Activated CD4-positive, alpha-beta T cell treated with anti-CD3 and anti-CD28 coated beads, Interleukin-10, Interleukin-2, amounts not matched to agents 100 ng/mL and 50 ng/mL, durations not matched to agents 16 hours and 8 hours (primary cell): Measurements from ENCODE around the gene COL5A1.
"Not testable (repeated sequence)": the region's sequence is repeated elsewhere in the genome, so short reads cannot be mapped to it uniquely, and the experiment has no call there.

ENCODE experiments used
- DNase-seq: peaks from one replicate; pipeline ENCODE4 v3.0.0-alpha.2; 2020

COL5A1 gene

GRCh38 chr9:134641990-134642384 is 384 bp downstream of the COL5A1 start:
- DNase-seq, result no peak

DNA sequence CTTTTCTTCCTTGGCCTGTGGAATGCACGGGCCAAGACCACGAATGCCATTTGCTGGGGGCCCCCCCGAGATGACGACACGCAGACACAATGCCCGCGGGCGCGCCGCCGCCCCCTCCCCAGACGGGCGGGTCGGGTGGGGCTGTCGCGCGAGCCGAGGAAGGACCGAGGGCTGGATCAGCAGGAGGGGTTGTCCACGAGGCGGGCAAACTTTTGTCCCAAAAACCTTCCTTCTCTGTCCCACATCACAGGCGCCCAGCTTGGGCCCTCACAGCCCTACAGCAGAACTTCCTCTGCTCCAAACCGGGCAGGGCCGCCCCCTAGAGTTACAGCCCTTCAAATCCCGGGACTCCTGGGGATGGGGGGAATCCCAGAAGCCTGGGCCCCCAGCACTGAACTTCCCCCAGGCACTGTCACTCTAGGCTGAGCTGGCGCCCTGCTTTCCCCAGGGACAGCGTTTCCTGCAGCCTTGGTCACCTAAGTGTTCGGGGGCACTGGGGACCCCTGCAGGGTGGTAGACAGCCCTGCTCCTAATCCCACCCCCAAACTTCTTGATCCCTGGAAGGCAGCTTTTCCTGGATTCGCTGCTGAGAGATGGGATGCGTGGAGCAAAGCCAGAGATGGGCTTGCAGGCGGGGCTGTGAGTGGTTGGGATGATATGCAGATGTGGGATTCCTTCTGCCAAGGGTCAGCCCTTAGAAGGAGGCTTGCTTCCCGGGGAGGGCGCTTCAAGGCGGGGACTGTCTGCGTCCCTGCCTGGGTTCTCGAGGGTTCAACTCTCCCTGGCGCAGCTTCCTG is 980 bp downstream of the COL5A1 start:
- no peak for DNase-seq

GRCh38 chr9:134643222-134643671 is 1.6 kb downstream of the COL5A1 start:
- DNase-seq, result no peak

- DNase-seq, result not testable (repeated sequence)
These were observed 2.8 kb downstream of the COL5A1 start for GRCh38 chr9:134644401-134644724.

GRCh38 chr9:134644725-134645606 is 3.4 kb downstream of the COL5A1 start:
- DNase-seq, result no peak

GRCh38 chr9:134645607-134646365 is 4.2 kb downstream of the COL5A1 start:
- no peak for DNase-seq

- no peak for DNase-seq
These were observed 5.9 kb downstream of the COL5A1 start for GRCh38 chr9:134647359-134648080.

DNA sequence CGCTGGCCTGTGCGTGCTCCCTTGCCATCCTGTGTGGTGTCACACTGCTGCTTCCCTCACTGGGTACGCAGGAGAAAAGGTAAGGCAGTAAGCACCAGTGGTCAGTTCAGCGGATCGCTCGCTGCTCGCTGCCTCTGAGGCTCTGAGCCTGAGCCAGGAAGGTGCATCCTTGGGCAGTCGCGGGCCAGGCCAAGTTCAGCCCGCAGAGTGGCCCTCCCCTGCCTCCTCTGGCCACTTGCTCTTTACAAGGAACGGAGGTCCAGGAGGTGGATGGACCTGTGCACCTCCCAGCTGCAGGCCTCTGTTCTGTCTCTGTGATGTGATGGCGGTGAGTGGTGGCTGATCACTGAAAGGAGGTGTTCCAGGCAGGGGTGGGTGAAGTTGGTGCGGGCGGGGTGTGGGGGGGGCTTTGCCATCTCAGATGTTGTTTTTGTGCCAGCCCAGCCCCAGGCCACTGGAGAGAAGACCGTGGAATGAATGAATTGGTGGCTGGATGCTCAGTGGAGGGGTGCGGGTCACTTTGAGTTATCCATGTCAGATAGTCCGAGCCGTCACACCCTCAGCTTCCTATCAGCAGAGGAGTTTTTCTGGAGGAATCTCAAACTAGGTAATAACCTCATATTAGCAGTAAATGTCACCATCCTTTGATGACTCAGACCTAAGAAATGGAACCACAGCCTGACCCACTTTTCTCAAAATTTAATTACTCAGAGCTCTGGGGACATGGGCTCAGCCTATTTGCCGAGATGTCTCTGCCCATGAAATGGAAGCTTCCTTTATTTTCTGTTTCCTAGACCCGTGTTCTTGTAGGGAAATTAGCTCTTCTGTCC is 7.3 kb downstream of the COL5A1 start:
- peak; percentile 21 for DNase-seq

DNA sequence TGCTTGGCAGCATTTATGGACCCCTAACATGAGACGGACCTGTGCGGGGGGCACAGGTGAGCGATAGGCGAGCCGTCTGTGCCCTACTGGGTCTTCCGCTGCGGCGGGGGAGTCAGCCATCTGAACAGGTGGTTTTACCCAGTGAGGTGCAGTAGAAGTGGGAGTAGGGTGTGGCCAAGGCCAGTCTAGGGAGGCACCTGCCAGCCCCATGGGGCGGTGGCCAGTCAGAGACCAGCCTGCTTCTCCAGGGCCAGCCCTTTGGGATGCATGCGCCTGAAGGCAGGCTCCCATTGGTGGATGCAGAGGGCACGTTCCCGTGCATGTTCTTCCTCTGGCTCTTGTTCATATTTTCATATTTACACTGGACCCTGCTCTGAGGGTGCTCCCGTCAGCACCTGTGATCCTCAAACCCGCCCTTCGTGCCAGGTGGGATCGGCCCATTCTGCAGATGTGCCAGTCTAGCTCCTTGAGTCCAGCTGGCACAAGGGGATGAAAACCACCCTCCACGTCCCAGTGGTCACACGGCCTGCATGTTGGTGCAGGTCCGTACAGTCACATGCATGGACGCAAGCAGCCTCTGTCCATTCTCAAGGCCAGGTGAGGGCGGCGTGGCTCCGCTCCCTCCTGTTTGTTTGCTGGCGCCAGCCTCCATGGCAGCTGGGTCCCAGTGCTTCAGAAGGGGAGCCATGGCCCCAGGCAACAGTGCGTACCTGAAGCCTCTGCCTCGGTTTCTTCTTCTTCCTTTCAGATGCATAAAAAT is 9.0 kb downstream of the COL5A1 start:
- DNase-seq, result no peak

DNA sequence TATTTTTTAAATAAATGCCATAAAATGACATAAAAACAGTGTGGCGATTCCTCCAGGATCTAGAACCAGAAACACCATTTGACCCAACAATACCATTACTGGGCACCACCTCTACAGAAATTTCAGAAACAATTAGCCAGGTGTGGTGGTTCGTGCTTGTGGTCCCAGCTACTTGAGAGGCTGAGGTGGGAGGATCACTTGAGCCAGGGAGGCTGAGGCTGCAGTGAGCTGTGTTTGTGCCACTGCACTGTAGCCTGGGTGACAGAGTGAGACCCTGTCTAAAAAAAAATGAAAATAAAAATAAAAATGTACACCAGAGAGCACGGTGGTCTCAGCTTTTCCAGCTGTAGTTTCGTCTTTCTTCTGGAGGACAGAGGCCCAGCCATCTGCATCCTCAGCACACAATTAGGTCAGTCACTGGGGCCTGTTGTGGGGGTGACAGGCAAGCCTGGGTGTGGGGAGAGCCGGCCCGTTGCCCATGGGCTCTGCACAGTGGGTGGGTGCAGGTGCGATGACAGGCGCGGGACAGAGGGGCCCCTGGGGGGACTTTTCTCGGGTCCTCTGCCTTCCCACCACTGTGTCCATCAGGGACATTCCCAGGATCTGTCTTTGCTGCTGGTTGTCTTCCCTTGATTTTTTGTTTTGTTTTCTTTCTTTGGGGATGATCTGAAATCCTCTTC is 9.8 kb downstream of the COL5A1 start:
- no peak for DNase-seq

DNA sequence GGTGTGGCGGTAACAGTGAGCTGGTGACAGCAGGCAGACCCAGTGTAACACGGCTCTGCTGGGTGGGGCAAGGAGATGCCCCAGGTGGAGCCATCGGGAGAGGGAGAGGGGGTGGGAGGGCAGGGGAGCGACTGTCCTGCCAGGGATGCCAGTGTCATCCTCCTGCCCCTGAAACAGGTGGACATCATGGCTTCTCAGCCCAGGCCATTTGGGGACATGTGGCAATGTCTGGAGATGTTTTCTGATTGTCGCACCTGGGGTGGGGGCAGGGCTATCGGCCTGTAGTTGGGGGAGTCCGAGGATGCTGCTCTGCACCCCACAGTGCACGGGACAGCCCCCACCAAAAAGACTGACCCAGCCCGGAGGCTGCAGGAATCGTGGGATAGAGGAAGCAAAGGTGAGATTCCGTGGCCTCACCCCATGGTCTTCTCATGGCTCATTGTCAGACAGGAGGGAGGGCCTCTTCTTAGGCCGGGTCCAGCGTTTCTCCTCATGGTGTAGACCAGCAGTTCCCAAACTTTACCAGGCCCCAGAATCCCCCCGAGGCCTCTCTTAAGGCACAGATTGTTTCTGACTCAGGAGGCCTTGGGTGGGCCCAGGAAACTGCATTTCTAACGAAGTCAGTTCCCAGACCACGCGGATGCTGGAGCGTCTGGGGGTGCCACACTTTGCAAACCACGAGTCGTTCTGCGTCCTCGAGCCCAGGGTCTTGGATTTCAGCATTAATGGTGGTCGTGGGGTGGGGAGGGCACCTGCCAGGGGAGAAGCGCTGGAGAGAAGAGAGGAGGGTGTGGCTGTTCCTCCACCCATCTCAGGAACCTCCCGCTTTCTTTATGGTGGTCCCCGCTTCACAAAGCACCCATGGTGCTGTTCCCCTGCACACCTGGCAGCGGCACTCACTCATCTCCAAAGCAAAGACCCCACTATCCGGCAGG is 11.0 kb downstream of the COL5A1 start:
- DNase-seq, result no peak

GRCh38 chr9:134653259-134654009 is 11.8 kb downstream of the COL5A1 start:
- DNase-seq, result no peak

DNA sequence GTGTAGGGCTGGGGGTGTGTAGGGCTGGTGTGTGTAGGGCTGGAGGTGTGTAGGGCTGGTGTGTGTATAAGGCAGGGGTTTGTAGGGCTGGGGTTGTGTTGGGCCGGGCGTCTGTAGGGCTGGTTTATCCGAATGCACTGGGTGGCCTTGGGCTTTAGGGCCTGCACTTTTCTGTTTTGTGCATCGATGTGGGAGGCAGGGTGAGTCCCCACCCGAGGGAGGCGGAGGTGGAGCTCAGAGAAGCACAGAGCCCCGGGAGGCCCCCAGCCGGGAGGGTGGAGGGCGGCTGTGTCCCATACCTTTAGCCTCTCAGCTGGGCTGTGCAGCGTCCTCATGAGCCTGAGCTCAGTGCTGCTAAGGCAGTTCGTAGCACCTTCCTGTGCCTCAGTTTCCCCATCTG is 13.5 kb downstream of the COL5A1 start:
- DNase-seq, result no peak

DNA sequence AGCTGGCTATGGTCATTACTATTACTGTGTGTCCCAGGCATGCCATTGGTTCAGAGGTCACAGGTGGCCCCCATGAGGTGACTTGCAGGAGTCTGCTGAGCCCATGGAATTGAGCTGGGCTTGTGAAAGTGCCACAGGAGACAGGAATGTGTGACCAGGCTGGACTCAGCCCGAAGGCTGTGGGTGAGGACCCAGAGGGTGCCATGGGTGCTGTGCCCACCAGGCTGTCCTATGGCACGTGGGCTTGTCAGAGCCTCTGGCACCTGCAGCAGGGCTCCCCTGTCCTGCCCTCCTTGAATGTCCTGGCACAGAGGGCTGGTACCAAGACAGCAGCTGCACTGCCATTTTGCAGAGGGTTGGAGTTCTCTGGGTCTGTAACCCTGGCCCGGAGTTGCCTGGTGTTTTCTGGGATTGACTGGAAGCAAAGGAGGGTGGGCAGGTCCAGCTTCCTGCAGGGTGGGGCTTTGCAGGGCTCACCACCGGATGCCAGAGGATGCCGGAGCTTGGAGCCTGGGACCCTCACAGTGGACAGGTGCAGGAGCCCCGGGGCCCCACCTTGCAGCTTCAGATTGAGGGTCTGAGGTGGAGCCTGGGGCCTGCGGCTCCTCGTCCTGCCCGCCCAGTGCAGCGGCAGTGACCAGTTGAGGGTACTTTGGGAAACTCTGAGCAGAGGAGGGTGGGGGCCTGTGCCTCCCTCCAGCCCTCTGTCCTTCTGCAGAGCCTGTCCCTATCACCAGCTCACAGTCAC is 14.2 kb downstream of the COL5A1 start:
- no peak for DNase-seq

DNA sequence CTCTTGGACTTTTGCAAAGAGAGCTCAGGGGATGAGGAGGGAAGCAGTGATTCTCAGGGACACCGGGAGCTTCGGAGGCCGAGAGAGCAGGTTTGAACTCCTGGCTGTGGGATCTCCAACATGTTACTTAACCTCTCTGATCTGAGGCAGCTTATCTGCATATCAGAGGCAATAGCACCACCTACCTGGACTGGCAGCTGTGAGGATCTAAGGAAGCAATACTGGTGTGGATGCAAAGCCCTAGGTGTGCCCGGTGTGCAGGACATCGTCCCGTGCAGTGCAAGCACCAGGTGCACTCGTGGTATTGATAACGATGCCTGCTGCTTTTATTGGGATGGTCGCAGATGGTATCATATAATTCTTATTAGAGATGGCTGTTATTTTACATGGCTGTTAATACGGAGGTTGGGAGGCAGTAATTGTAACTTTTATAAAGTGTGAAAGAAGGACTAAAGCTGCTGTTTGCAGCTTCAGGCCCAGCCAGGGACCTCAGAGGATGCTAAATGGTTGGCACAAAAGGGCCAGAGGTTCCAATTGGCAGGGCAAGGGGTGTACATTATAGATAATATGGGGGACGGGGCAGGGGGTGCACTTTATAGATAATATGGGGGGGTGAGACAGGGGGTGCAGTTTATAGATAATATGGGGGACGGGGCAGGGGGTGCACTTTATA is 14.9 kb downstream of the COL5A1 start:
- no peak for DNase-seq

DNA sequence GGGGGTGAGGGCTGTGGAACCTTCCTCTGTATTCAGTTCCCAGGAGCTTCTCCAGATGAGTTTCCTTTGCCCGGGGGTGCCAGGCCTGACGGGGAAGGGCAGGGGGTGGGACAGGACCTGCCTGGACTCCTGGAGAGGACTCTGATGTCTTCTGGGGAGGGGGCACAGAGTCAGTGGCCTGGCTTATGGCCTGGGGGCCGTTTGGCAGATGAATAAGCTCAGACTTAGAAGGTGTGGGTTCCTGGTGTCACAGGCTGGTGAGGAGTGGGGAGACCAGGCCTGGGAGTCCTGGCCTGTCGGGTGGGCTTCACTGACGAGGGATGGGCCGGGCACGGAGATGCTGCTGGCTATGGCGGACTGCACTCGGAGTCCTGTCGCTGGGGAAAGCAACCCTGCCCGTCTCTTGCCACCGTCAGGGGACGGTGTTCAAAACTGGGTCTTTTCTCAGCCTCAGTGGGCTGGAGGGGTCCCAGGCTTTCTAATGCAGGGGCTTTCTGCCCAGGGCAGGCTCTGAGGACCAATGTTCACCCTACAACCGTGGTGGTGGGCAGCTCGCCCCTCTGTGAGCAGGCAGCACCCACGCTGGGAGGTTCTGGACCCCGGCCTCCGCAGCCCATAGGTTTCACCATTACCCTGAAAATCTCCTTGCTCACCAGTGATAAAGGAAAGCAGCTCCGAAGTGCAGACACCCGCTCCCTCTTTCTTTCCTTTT is 16.2 kb downstream of the COL5A1 start:
- DNase-seq, result no peak
